Measurements from ENCODE around the gene MID1. TPM values are rescaled to one million over a fixed set of nuclear protein-coding genes. Genes with fewer than 3 reads are reported as not detected.

Gene MID1
- total and polyA plus RNA-seq, 9 of the 15 experiments (the other 6 are each of a cell fraction or from before 2014, with no cell fraction given), result 0.07 to 0.54 (median 0.33) TPM

GRCh38 chrX:10569946-10570345 lies 50.4 kb downstream of the MID1 start:
- no peak for ATAC-seq
- Histone ChIP-seq H4K20me1 (replicated peaks; ENCODE audit: control insufficient read depth, insufficient read depth, low read length) (no peaks in the 10 kb centered on the region), H2AFZ (ENCODE audit: low read depth, low read length) (no peak overlapping the region), H3K27ac (ENCODE audit: extremely low read depth, low read depth, low read length) (no peak overlapping the region), H3K9me3 (replicated peaks; ENCODE audit: control insufficient read depth, insufficient read depth, low read depth, low read length) (no peaks in the 10 kb centered on the region), H3K9ac (ENCODE audit: insufficient read depth in 1 of 2, low read depth in 2 of 2, low read length in 2 of 2) (no peak overlapping the region), H3K9me1 (ENCODE audit: control insufficient read depth, insufficient read depth, low read length) (no peaks in the 10 kb centered on the region), H3K4me2 (ENCODE audit: insufficient read depth, low read length) (no peak overlapping the region), H3K4me1 (replicated peaks in 1 of 2; ENCODE audit: control insufficient read depth in 2 of 2, insufficient read depth in 2 of 2, low read length in 2 of 2) (no peaks in the 10 kb centered on the region), H3K36me3 (ENCODE audit: control insufficient read depth, insufficient read depth, low read length) (no peaks in the 10 kb centered on the region), H3K79me2 (ENCODE audit: control insufficient read depth, insufficient read depth, low read length) (no peaks in the 10 kb centered on the region), H3K4me3 (no peak overlapping the region), H3K27me3 (ENCODE audit: control insufficient read depth in 2 of 2, insufficient read depth in 2 of 2, low read length in 2 of 2) (peaks cover 0 to 7% of the 10 kb centered on the region in 2 experiments; a peak in 1 of 5 replicates)
- DNase-seq (ENCODE audit: extremely low read depth in 1 of 4, low spot score in 3 of 4), result no peak
- 3% methylated on average over 3 of the region's 4 CpGs for WGBS (ENCODE audit: insufficient coverage, low coverage, missing lambda C conversion rate)
- no peak for FAIRE-seq
- POLR2A ChIA-PET, result no interaction called here
- intact Hi-C loops (cut with micrococcal nuclease), result no loop called here
- CTCF ChIA-PET (ENCODE audit: low intra/inter-chr PET ratio), result no interaction called here
- no TSS peak for BruUV-seq (replicated peaks)
- in situ Hi-C loops (cut with MboI), result no loop called here
- TF ChIP-seq AFF4 (CRISPR knock-in tag; IDR thresholded peaks at IDR 0.05) (no peak), USF1 (CRISPR knock-in tag; IDR thresholded peaks at IDR 0.05) (no peak), NFIX (CRISPR knock-in tag; IDR thresholded peaks at IDR 0.05; ENCODE audit: low read depth) (no peak)
